ENCODE data around the gene EXOC6. TPM values are rescaled to one million over a fixed set of nuclear protein-coding genes. Genes with fewer than 3 reads are reported as not detected.

The EXOC6 gene
- total RNA-seq, 1 experiment from 2014 or later: 17.0 TPM

DNA sequence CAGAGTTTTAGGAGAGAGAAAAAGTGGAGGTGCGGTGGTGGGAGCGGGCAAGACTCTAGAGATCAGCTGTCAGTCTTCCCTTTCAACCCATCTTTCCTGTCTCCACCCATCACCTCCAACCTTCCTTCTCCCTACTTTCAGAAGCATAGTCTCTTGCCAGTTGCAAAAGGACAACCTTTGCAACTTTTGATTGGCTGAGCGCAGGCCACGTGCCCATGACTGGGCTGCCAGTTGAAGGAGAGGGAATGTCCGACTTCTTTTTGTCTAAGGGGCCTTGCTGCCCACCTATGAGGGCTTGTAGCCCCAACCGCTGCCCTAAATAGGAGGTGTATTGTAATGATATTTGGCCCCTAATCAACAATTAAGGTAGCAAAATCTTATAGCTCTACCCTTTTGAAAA, 238.0 kb downstream of the EXOC6 start:
- H3K27me3 ChIP-seq (ENCODE audit: control insufficient read depth, insufficient read depth, low read length): no peaks in the 10 kb centered on the region
- no TSS peak for BruUV-seq (replicated peaks)
- H3K27ac ChIP-seq (ENCODE audit: low read length): no peak overlapping the region
- no peaks in the 10 kb centered on the region for H3K4me1 ChIP-seq (ENCODE audit: control insufficient read depth, insufficient read depth, low read length)
- ChIA-PET POLR2A (no interaction called here), CTCF (no interaction called here)
- ATAC-seq: no peak
- no peaks in the 10 kb centered on the region for H3K9me3 ChIP-seq (ENCODE audit: control insufficient read depth, insufficient read depth, low read depth, low read length)
- intact Hi-C loops (cut with micrococcal nuclease; ENCODE audit: unreplicated experiment) (no loop called here), in situ Hi-C loops (cut with HindIII; ENCODE audit: low pct_unique_long_range_greater_than_20kb, low sequenced_read_pairs) (no loop called here)
- no peaks in the 10 kb centered on the region for H3K36me3 ChIP-seq (ENCODE audit: control insufficient read depth, insufficient read depth, low read length)
- DNase-seq (ENCODE audit: low read depth, low spot score): no peak
- TF ChIP-seq, protein P1, sequence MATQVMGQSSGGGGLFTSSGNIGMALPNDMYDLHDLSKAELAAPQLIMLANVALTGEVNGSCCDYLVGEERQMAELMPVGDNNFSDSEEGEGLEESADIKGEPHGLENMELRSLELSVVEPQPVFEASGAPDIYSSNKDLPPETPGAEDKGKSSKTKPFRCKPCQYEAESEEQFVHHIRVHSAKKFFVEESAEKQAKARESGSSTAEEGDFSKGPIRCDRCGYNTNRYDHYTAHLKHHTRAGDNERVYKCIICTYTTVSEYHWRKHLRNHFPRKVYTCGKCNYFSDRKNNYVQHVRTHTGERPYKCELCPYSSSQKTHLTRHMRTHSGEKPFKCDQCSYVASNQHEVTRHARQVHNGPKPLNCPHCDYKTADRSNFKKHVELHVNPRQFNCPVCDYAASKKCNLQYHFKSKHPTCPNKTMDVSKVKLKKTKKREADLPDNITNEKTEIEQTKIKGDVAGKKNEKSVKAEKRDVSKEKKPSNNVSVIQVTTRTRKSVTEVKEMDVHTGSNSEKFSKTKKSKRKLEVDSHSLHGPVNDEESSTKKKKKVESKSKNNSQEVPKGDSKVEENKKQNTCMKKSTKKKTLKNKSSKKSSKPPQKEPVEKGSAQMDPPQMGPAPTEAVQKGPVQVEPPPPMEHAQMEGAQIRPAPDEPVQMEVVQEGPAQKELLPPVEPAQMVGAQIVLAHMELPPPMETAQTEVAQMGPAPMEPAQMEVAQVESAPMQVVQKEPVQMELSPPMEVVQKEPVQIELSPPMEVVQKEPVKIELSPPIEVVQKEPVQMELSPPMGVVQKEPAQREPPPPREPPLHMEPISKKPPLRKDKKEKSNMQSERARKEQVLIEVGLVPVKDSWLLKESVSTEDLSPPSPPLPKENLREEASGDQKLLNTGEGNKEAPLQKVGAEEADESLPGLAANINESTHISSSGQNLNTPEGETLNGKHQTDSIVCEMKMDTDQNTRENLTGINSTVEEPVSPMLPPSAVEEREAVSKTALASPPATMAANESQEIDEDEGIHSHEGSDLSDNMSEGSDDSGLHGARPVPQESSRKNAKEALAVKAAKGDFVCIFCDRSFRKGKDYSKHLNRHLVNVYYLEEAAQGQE (IDR thresholded peaks at IDR 0.05; ENCODE audit: insufficient read depth in 1 of 2, low read depth in 2 of 2, low read length in 1 of 2): no peak
- TF ChIP-seq POLR2AphosphoS5 (IDR thresholded peaks at IDR 0.05; ENCODE audit: low read depth, low read length) (no peak), TCF7L2 (IDR thresholded peaks at IDR 0.05; ENCODE audit: low read depth, low read length) (no peak), CTCF (IDR thresholded peaks at IDR 0.05) (no peak), SIN3A (IDR thresholded peaks at IDR 0.05; ENCODE audit: borderline replicate concordance, insufficient read depth, low read depth, low read length) (no peak)
- no peak overlapping the region for H3K4me3 ChIP-seq (ENCODE audit: low read depth in 2 of 2, low read length in 2 of 2)

GRCh38 chr10:93087846-93088245, 239.5 kb downstream of the EXOC6 start:
- Histone ChIP-seq H3K27ac (ENCODE audit: low read length) (no peak overlapping the region), H3K4me1 (ENCODE audit: control insufficient read depth, insufficient read depth, low read length) (no peaks in the 10 kb centered on the region), H3K4me3 (ENCODE audit: low read depth in 2 of 2, low read length in 2 of 2) (no peak overlapping the region), H3K27me3 (ENCODE audit: control insufficient read depth, insufficient read depth, low read length) (no peaks in the 10 kb centered on the region), H3K9me3 (ENCODE audit: control insufficient read depth, insufficient read depth, low read depth, low read length) (no peaks in the 10 kb centered on the region), H3K36me3 (ENCODE audit: control insufficient read depth, insufficient read depth, low read length) (no peaks in the 10 kb centered on the region)
- DNase-seq (ENCODE audit: low read depth, low spot score) (no peak), ATAC-seq (no peak)
- CTCF ChIA-PET: interaction anchor here (0.7 kb wide), 1 partner anchor 187 kb away, joined by 5 read pairs; no protein-coding TSS in a partner anchor
- TF ChIP-seq POLR2AphosphoS5 (IDR thresholded peaks at IDR 0.05; ENCODE audit: low read depth, low read length) (no peak), TCF7L2 (IDR thresholded peaks at IDR 0.05; ENCODE audit: low read depth, low read length) (no peak), CTCF (IDR thresholded peaks at IDR 0.05) (no peak), SIN3A (IDR thresholded peaks at IDR 0.05; ENCODE audit: borderline replicate concordance, insufficient read depth, low read depth, low read length) (no peak)
- TF ChIP-seq, protein P1 (IDR thresholded peaks at IDR 0.05; ENCODE audit: insufficient read depth in 1 of 2, low read depth in 2 of 2, low read length in 1 of 2): no peak
- in situ Hi-C loops (cut with HindIII; ENCODE audit: low pct_unique_long_range_greater_than_20kb, low sequenced_read_pairs) (no loop called here), intact Hi-C loops (cut with micrococcal nuclease; ENCODE audit: unreplicated experiment) (no loop called here)
- BruUV-seq (replicated peaks): no TSS peak
- POLR2A ChIA-PET: no interaction called here
